ENCODE measurements around the gene ITGA2B. TPM values are rescaled to one million over a fixed set of nuclear protein-coding genes. Genes with fewer than 3 reads are reported as not detected.
"Not testable (repeated sequence)": the region's sequence is repeated elsewhere in the genome, so short reads cannot be mapped to it uniquely, and the experiment has no call there.

Gene ITGA2B
- total RNA-seq (2014; rRNA removed; shearing (Covaris generic)) = 0.36 and 0.68 TPM in 2 replicates

DNA sequence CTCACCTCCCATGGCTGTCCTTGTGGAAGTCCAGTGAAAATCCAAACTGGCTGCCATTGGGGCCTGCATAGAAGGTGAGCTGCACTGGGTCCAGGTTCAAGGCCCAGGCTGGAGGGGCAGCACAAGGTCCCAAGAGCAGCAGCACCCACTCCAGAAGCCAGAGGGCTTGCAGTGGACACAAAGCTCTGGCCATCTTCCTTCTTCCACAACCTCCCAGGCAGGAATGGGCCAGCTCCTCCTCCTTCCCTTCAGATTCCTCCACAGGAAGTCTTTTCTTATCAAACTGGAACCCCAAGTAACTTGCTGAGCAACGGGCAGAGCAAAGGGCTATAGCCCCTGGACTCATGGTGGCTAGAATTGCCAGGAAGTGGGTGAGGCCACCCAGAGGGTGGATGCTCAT is at the start of gene ITGA2B:
TSS of gene ITGA2B (minus strand) at position 369 of the 400 bp plus-strand sequence. CDS start at position 193, 176 bp downstream.
- no peak for DNase-seq (ENCODE audit: low read depth)

- no peak for DNase-seq (ENCODE audit: low read depth)
These were observed 49.7 kb upstream of the ITGA2B start for GRCh38 chr17:44439168-44439567.

DNA sequence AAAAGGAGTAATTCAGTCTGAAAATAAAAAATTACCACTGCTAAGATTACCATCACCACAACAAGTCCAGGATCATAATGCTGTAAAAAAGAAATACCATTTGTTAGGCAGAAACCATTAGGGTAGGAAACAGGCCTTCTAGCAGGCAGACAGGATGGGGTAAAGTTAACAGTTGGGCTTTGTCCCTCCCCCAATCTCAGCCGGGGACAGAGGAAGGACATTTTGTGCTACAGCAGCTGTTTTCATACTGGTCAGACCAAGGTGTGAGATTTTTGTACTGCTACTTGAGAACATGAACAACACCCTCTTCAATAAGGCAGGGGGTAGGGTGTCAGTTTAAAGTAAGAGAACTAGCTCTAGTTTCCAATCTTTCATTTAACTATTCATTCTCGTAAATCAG is 49.2 kb upstream of the ITGA2B start:
- no peak for DNase-seq (ENCODE audit: low read depth)

DNA sequence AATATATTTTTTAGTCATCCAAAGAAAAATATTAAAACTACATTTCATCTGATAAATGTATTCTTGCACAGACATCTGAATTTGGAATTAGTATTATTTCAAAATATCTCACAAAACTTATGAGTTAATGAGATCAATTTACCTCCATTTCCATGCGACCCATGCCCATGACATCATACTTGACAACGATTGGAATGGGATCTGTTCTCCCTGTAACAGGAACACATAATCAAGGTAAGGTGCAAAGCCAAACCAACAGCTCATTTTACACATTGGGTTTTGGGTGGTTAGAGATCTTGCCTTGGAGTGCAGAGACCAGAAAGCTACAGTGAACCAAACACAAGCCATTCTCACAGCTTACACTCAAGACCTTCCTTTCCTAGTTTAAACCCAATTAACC is 46.9 kb upstream of the ITGA2B start:
- no peak for DNase-seq (ENCODE audit: low read depth)

GRCh38 chr17:44432254-44433157 is 43.1 kb upstream of the ITGA2B start:
- no peak for DNase-seq (ENCODE audit: low read depth)

GRCh38 chr17:44424828-44425461 is 35.5 kb upstream of the ITGA2B start:
- DNase-seq (ENCODE audit: low read depth) = no peak

DNA sequence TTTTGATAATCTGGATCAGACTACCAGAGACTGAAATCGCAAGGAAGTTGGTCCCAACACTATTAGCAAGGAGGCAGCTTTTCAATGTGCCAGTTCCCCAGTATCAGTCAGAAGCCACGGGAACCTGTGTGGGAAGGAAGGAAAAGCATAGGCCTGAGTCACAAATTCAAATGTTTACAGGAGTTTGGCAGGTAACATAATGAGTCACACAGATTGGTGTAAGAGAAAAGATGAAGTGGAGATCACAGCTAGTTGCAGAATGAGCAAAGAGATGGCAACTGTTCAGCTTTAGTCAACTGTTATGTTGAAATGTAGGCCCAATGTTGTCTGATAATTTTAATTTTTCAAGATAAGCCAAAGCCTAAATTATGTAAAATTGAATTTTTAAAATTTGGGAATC is 28.1 kb upstream of the ITGA2B start:
- peak; percentile 3 for DNase-seq (ENCODE audit: low read depth)

DNA sequence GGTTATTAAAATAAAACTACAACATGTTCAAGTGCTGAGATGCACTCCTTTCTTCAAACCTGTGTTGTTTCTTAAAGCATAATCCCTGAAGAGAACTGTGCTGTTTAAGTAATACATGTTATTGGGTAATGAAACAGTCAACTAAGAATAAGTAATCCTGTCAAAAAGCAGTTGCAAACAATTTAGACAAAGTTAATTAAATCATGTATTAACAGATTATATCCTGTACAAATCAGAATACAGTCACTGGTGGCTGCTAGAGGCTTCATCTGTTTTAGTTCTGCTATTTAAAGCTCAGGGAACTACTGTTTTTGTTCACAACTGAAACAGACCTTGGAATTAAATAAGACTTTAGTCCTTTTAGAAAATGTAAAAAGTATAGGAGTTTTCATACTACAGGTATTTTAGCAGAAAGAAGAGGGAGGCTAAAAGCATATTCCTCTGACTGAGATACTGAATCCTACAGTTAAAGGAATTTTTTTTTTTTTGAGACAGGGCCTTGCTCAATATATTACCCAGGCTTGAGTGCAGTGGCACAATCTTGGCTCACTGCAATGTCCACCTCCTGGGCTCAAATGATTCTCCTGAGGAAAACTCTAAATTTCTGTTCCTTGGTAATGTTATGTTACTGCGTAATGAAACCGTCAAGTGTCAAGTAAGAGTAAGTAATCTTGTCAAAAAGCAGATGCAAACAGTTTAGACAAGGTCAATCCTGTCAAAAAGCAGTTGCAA is 27.3 kb upstream of the ITGA2B start:
- DNase-seq (ENCODE audit: low read depth) = no peak

DNA sequence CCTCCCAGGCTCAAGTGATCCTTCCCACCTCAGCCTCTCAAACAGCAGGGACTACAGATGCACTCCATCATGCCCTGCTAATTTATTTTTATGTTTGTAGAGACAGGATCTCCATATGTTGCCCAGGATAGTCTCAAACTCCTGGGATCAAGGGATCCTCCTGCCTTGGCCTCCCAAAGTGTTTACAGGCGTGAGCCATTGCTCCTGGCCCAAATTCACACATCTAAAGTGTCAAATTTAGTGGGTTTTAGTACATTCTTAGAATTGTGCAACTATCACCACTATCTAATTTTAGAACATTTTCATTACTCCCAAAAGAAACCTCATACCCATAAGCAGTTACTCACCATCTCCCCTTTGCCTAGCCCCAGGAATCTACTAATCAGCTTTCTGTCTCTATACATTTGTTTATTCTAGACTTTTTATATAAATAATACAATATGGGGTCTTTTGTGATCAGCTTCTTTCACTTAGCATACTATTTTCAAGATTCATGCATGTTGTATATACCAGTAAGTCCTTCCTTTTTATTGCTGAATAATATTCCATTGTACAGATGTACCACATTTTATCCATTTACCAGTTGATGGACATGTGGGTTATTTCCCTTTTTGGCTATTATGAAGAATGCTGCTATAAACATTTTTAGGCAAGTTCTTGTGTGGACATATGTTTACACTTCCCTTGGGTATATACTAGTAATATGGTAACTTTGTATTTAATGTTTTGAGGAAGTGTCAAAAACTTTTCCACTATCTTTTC is 25.1 kb upstream of the ITGA2B start:
- no peak for DNase-seq (ENCODE audit: low read depth)

GRCh38 chr17:44409309-44410028 is 20.0 kb upstream of the ITGA2B start:
- DNase-seq (ENCODE audit: low read depth) = no peak

- DNase-seq (ENCODE audit: low read depth) = no peak
These were observed 19.3 kb upstream of the ITGA2B start for GRCh38 chr17:44408786-44409185.

DNA sequence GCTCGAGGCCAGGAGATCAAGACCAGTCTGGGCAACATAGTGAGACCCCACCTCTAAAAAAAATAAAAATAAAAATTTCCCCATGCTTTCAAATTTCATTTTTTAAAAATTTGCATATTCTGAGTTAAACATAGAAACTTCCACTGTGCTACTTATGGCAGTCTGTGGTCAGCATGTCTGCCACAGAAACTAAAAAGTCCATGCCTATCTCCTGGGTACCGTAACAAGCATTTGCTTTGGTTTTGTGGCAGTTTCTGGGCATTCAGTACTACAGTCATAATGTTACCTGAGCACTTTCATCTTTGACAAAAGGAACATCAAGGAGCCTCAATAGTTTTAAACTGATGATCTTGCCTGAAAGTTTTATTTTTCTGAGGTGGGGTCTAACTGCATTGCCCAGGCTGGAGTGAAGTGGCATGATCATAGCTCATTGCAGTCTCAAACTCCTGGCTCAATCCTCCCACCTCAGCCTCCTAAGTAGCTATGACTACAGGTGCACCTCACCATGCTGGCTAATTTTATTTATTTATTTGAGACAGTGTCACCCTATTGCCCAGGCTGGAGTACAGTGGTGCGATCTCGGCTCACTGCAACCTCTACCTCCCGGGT is 13.2 kb upstream of the ITGA2B start:
- DNase-seq (ENCODE audit: low read depth) = no peak

DNA sequence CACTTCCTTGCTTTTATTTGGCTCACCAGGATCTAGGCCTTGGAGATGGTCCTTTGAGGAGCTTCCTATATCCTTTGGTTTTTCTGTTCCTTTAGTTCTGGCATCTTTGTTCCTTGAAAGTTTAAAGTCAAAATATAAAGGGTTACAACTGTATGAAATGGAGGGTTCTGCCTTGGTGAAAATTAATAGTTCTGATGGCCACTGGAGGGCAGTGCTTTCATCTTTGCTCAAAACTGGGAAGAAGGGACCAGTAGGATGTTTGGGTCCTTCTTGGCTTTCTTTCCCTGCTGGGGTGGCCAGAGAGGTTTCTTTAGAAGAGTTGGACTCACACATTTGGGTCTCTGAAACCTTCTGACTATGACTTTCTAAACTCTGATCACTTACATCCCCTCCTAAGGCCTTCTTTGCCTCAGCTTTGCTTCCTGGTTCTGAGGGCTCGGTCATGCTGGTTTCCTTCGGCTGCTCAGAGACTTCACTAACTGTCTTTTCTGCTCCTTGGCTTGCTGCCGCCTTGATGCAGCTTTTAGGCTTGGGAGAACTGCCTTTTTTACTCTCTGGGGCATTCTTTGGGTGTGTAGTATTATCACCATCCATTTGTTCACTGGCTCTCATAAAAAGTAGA is 10.9 kb upstream of the ITGA2B start:
- DNase-seq (ENCODE audit: low read depth) = peak; percentile 7

DNA sequence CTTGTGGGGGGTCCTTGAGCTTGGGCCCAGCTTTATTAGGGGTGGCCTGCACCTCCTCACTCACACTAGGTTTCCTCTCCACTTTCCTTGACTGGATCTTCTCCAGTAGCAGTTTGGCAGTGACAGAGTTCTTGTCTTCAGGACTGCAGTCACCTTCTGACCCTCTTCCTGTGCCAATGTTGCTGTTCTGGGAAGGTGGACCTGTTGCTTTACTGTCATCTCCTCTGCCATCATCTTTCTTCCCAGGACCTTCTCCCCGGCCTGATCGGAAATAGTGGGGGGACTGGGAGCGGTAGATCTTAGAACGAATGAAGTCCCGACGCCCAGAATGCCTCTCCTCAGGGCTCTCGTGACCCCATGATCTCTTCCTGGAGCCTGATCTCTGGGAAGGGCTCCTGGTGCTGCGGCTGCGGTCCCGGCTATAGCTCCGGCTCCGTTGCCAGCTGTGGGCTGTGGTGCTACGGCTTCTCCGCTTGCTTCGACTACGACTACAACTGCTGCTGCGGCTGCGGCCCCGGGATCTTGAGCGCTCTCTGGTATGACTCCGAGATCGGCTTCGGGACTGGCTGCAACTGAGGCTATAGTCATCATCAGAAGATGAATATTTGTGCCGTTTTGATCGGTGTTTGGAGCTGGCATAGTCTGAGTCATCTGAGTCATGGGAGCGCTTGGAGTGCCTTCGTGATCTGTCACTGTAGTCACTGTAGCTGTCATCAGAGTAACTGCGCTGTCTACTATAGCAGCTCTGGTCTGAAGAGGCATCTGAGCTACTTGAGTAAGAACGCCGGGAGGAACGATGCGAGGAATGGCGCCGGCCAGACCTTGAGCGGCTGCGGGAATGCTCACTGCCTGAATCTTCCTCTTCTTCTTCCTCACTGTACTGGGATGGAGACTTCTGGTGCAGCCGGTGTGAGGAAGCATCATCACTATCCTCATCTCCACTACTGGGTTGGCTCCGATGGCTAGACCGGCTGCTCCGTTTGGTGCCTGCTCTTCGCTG is 9.5 kb upstream of the ITGA2B start:
- DNase-seq (ENCODE audit: low read depth) = no peak

GRCh38 chr17:44397479-44398440 is 8.3 kb upstream of the ITGA2B start:
- no peak for DNase-seq (ENCODE audit: low read depth)

DNA sequence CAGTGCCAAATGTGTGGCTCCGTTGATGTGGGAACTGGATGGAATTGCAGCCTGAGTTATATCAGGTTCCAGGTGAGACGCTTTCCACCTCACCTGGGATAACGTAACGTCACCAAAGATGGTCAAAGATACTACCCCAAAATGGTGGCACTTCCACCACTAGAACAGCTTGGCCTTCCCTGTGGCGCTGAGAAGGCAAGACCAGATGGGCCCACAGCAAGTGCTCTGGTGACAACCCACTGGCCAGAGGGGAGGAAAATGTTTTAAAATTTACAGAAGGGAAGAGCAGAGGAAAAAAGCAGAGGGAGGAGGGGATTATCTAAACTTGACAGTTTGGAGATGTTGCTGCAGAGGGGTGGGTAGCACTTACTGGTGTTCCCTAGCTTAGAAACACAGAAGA is 7.5 kb upstream of the ITGA2B start:
- DNase-seq (ENCODE audit: low read depth) = no peak

- no peak for DNase-seq (ENCODE audit: low read depth)
These were observed 5.4 kb upstream of the ITGA2B start for GRCh38 chr17:44394833-44395232.

DNA sequence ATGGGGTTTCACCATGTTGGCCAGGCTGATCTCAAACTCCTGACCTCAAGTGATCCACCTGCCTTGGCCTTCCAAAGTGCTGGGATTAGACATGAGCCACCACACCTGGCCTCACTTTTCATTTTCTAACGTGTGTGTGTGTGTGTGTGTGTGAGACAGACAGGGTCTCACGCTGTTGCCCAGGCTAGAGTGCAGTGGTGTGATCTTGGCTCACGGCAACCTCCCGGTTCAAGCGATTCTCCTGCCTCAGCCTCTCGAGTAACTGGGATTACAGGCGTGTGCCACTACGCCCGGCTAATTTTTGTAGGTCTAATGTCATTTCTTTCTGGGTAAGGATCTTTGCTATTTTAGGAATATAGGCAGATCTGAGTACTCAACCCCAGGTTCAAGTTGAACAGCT is 4.7 kb upstream of the ITGA2B start:
- not testable (repeated sequence) for DNase-seq (ENCODE audit: low read depth)
